Skin of body (tissue), 2 donors: Measurements from ENCODE around the gene SYNPO2L. TPM values are rescaled to one million over a fixed set of nuclear protein-coding genes. Genes with fewer than 3 reads are reported as not detected.
"Not testable (repeated sequence)": the region's sequence is repeated elsewhere in the genome, so short reads cannot be mapped to it uniquely, and the experiment has no call there.

ENCODE experiments used
- DNase-seq: peaks from one replicate; lab custom pipeline; 2025; lab: John Stamatoyannopoulos, UW
- total RNA-seq: library from RNA; depleted of rRNA; stranded (reverse); fragments of >200 nt; gene quantifications from one replicate; pipeline ENCODE4 v1.2.3, GENCODE V29; 2014

SYNPO2L gene
- total RNA-seq, 1 donor from 2014 or later: 2.8 TPM

GRCh38 chr10:73617143-73617542, 38.7 kb downstream of the SYNPO2L start:
- not testable (repeated sequence) for DNase-seq

- DNase-seq: no peak
Observed at GRCh38 chr10:73614720-73615119, 41.1 kb downstream of the SYNPO2L start.

GRCh38 chr10:73609116-73609515, 46.7 kb downstream of the SYNPO2L start:
- no peak for DNase-seq

- no peak for DNase-seq
Observed at GRCh38 chr10:73601486-73601921, 54.3 kb downstream of the SYNPO2L start.

GRCh38 chr10:73597346-73597745, 58.5 kb downstream of the SYNPO2L start:
- no peak for DNase-seq

Other genes with a start within 250 kb of the SYNPO2L start
- gene ANXA7, start 242.0 kb downstream of the SYNPO2L start, total RNA-seq: 47.4 TPM
- gene MSS51, start 222.5 kb downstream of the SYNPO2L start, total RNA-seq: 9.1 TPM
- 61.3 TPM for gene PPP3CB, start 160.0 kb downstream of the SYNPO2L start, total RNA-seq
- gene USP54, start 64.7 kb downstream of the SYNPO2L start, total RNA-seq: 34.8 TPM
- gene MYOZ1, start 14.6 kb downstream of the SYNPO2L start, total RNA-seq: 122 TPM
- 5.4 TPM for gene AGAP5, start 42.1 kb upstream of the SYNPO2L start, total RNA-seq
- gene SEC24C, start 88.3 kb upstream of the SYNPO2L start, total RNA-seq: 39.4 TPM
- 18.6 TPM for gene CHCHD1, start 126.0 kb upstream of the SYNPO2L start, total RNA-seq
- 48.4 TPM for gene ZSWIM8, start 129.6 kb upstream of the SYNPO2L start, total RNA-seq
- 15.4 TPM for gene NDST2, start 155.6 kb upstream of the SYNPO2L start, total RNA-seq
- gene CAMK2G, start 218.5 kb upstream of the SYNPO2L start, total RNA-seq: 19.2 TPM